Glomerular visceral epithelial cell (primary cell): ENCODE data around the gene CLEC10A.
"Not testable (repeated sequence)": the region's sequence is repeated elsewhere in the genome, so short reads cannot be mapped to it uniquely, and the experiment has no call there.

Source experiments
- DNase-seq: peaks from one replicate; pipeline ENCODE4 v3.0.0-alpha.2; 2016; ENCODE audit errors: extremely low spot score

Gene CLEC10A

DNA sequence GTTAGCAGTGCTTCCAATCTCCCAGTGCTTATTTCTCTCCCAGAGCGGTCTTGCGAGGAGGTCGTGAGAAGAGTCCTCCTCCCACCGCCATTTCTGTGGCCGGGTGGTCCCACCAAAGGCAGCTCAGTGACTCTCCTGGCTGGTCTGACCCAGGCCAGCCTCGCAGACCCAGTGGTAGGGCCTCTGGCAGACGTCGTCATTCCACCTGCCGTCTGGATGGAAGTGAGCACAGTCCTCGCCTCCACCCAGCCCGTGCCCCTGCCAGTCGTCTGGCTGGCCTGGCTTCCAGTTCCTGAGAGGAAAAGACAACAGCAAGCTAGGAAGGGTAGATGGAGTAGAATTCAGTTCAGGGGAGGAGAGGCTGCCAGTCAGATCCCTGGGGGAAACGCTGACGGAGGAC, 5.1 kb downstream of the CLEC10A start:
- no peak for DNase-seq

- no peak for DNase-seq
These were observed 7.6 kb downstream of the CLEC10A start for GRCh38 chr17:7072406-7072805.

GRCh38 chr17:7070712-7071111, 9.3 kb downstream of the CLEC10A start:
- DNase-seq, result no peak

DNA sequence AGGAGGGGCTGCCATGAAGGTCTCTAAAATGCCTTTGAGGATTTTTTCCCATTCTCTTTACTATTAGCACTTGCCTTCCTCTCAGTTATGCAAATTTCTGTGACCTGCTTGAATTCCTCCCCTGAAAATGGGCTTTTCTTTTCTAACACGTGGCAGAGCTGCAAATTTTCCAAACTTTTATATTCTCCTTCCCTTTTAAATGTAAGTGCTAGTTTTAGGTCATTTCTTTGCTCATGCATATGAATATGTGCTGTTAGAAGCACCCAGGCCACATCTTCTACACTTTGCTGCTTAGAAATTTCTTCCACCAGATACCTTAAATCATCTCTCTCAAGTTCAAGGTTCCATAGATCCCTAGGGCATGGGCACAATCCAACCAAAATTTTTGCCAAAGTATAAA, 11.8 kb downstream of the CLEC10A start:
- DNase-seq, result no peak

DNA sequence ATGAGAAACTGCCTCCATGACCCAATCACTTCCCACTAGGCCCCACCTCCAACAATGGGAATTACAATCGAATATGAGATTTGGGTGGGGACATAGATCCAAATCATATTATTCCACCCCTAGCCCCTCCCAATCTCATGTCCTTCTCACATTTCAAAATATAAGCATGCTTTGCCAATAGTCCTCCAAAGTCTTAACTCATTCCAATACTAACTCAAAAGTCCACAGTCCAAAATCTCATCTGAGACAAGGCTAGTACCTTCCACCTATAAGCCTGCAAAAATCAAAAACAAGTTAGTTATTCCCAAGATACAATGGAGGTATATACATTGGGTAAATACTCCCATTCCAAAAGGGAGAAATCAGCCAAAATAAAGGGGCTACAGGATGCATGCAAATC, 12.9 kb downstream of the CLEC10A start:
- DNase-seq, result no peak

GRCh38 chr17:7064261-7064660, 15.8 kb downstream of the CLEC10A start:
- peak; percentile 80 for DNase-seq

DNA sequence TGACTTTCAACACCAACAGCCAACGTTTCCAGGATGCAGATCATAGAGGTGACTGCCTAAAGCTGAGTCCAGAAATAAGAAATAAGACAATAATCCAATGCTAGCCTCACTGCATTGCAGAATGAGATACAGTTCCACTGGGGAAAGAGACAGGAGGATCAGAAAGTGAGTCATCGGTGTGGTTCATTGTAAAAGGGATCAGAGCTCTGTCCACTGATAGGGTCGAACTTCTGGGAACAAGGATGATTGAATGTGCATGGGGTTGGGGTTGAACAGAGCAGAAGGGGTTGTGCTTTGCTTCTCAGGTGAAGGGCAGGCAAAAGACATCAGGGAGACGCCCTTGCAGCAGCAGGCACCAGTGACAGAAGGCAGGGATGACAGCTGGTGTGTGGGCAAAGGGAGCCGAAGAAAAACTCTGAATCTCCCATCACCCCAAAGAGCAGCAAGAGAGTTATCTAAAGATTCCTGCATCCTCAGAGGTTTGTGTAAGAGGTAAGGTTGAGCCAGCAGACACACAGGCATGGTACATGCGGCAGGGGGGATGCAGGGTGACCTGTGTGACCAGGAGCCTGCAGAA, 16.4 kb downstream of the CLEC10A start:
- DNase-seq, result no peak

- DNase-seq, result peak; percentile 93
These were observed 19.7 kb downstream of the CLEC10A start for GRCh38 chr17:7060165-7060891.

DNA sequence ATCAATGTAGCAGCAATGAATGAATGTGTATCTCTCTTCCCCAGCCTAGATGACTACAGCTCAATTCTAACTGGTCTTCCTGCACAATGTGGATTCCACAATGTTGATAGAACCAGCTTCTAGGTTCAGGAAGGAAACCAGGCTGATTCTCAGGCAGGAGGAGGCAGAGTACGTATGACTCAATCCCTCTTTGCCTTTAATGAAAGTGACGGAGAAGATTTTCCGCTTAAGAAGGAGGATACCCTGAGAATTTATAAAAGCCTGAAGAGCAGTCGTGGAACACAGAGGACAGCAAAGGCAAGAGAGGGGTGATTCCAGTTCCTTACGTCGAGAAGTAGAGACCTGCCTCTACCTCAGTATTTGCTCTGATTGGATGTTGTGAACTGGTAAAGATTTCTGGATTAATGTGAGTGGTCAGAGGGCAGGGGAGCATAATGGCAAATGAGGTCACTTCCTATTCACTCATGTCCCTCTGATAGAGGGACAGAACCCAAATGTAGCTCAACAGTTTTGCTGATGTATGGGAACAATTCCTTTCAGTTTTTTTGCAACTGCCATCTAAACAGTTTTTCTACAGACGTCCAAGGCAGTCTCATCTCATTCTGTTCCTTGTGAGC, 21.1 kb downstream of the CLEC10A start:
- no peak for DNase-seq

DNA sequence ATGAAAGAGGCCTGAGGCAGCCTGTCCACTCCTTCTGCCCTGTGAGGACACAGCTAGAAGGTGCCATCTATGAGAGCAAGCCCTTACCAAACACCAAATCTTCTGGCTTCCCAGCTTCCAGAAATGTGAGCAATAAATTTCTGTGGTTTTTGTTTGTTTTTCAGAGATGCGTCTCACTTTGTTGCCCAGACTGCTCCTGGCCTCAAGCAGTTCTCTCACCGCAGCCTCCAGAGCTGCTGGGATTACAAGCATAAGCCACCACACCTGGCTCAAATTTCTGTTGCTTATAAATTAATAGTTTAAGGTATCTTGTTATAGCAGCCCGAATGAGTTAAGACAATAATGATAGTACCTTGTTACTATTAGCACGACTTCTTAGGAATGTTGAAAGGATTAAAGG, 23.7 kb downstream of the CLEC10A start:
- peak; percentile 28 for DNase-seq

GRCh38 chr17:7050583-7050982, 29.5 kb downstream of the CLEC10A start:
- not testable (repeated sequence) for DNase-seq

- DNase-seq, result no peak
These were observed 31.1 kb downstream of the CLEC10A start for GRCh38 chr17:7048968-7049367.

- no peak for DNase-seq
These were observed 32.5 kb downstream of the CLEC10A start for GRCh38 chr17:7047566-7047965.

- DNase-seq, result not testable (repeated sequence)
These were observed 33.2 kb downstream of the CLEC10A start for GRCh38 chr17:7046725-7047397.

GRCh38 chr17:7046127-7046724, 33.8 kb downstream of the CLEC10A start:
- no peak for DNase-seq

DNA sequence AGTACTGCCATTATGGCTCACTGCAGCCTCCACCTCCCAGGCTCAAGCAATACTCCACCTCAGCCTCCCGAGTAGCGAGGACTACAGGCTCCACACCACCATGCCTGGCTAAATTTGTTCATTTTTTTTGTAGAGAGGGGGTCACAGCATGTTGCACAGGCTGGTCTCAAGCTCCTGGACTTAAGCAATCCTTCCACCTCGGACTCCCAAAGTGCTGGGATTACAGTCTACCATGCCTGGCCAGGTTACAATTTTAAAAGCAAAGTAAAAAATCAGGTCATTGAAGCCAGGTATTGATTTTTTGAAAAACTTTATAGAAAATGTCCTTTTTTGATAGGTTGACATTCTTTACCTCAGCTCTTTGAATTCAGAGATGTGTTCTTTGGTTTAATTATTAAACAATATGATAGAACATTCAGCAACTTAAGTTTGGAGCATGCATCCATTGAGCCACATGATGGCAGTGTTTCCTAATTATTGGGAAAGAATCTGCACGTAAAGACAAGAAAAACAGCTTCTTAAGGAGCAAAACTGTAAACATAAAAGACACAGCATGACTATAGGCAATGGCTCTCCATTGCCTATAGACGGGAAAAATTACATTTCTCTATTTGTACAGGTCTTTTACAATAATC, 34.4 kb downstream of the CLEC10A start:
- peak; percentile 80 for DNase-seq

GRCh38 chr17:7043497-7044198, 36.4 kb downstream of the CLEC10A start, which contains the start of gene SLC16A11:
TSS of gene SLC16A11 (minus strand) at chr17:7044092. CDS start at chr17:7043513, 579 bp downstream.
- DNase-seq, result no peak

- DNase-seq, result no peak
These were observed 36.9 kb downstream of the CLEC10A start for GRCh38 chr17:7043182-7043496.

GRCh38 chr17:7042501-7043181, 37.4 kb downstream of the CLEC10A start:
- no peak for DNase-seq
